Peyer's patch (tissue), 4 donors: ENCODE results near the gene MXRA7. TPM values are rescaled to one million over a fixed set of nuclear protein-coding genes. Genes with fewer than 3 reads are reported as not detected.
A peak's percentile ranks its signal among the peaks of the same experiment; 100 is the strongest.

ENCODE experiments used
- DNase-seq, 3 donors: peaks; one replicate each; pipeline ENCODE4 v3.0.0-alpha.2; 2017 to 2019
- H3K27ac ChIP-seq, 4 donors: fragments of 200-600 bp; sonication (generic); one replicate each; pipeline ENCODE4 v1.5.1; 2016 to 2019
- H3K27me3 ChIP-seq, 2 donors: fragments of 200-600 bp; sonication (generic); one replicate each; pipeline ENCODE4 v1.5.1; 2019
- H3K36me3 ChIP-seq, 3 donors: fragments of 200-600 bp; sonication (generic); one replicate each; pipeline ENCODE4 v1.5.1; 2016 to 2019
- H3K4me1 ChIP-seq, 4 donors: fragments of 200-600 bp; sonication (generic); one replicate each; pipeline ENCODE4 v1.5.1; 2016 to 2019
- H3K4me3 ChIP-seq, 4 donors: fragments of 200-600 bp; sonication (generic); 1 replicate in 3 of 4; 2 replicates in 1 of 4; pipeline ENCODE4 v1.5.1; 2016 to 2019; ENCODE audit warnings: mild to moderate bottlenecking in 1 of 4
- H3K9me3 ChIP-seq, 4 donors: fragments of 200-600 bp; sonication (generic); one replicate each; pipeline ENCODE4 v1.5.1; 2016 to 2019; ENCODE audit warnings: mild to moderate bottlenecking in 1 of 4
- CTCF ChIP-seq, 6 experiments: fragments of 450-650 bp in 4 of 6; fragments of 200-600 bp in 2 of 6; sonication (generic) in 1 of 6; IDR thresholded peaks; one replicate each; pipeline ENCODE4 v1.5.1; 2017 to 2019; ENCODE audit warnings: antibody characterized with exemption in 6 of 6, mild to moderate bottlenecking in 3 of 6, moderate library complexity in 1 of 6
- POLR2A ChIP-seq, 2 donors: fragments of 450-650 bp; IDR thresholded peaks; one replicate each; pipeline ENCODE4 v1.5.1; 2017; ENCODE audit warnings: antibody characterized with exemption in 2 of 2, mild to moderate bottlenecking in 2 of 2, moderate library complexity in 2 of 2
- total RNA-seq, 4 donors: library from RNA; depleted of rRNA; stranded (reverse); fragments of >200 nt; gene quantifications; one replicate each; pipeline ENCODE4 v1.1.0, GENCODE V29; 2016

The MXRA7 gene
- total RNA-seq, 4 donors from 2014 or later = 9.1 to 27.3 (median 23.4) TPM

DNA sequence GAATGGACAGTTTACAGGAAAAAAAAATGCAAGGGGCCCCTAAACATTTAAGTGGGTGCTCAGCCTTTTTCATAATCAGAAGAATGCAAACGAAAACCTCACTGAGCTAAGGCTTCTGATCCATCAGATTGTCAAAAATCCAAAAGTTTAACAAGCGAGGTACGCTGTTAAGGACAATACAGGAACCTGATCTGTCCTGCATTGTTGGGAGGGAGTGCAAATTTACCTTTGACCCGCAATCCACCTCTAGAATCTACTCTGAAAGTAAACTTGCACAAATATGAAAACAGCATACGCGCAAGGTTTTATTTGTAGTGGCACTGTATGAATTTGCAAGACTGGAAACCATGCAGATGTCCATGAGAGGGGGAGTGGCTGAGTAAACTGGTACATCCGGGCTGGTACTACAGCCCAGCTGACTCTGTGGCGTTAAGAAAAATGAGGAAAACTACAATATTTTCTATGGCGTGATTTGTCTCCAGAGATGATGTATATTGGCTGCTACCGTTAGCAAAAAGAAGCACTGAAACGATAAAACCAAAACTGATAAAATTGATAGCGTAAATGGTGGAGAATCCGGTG, 38.4 kb downstream of the MXRA7 start:
- H3K27me3 ChIP-seq = no peaks in the 10 kb centered on the region
- no peaks in the 10 kb centered on the region for H3K36me3 ChIP-seq
- peak overlapping the region; percentile 47 to 75 (median 59) for H3K4me3 ChIP-seq
- DNase-seq = no peak
- H3K4me1 ChIP-seq = peaks cover 0 to 4% (median 2%) of the 10 kb centered on the region in 4 donors
- no peaks in the 10 kb centered on the region for H3K9me3 ChIP-seq
- peak overlapping the region; percentile 72 to 93 (median 87) for H3K27ac ChIP-seq
- TF ChIP-seq POLR2A (IDR thresholded peaks at IDR 0.05) (no peak), CTCF (IDR thresholded peaks at IDR 0.05) (no peak)

DNA sequence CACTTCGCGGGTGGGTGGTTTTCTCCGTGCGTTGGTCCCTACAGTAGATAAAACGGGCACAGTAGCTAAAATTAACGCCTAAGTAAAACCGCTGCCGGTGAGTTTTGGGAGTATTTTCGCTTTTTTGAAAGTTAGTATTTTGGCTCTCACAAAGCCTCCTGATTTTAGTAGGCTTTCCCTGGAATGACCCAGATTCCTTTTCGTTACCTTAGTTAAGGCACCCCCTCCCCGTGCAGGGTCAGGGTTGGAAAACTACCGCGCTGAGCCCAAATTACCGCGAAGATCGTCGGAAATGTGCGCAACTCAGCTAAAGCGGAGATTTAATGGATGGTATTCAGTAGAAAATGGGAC, 38.9 kb downstream of the MXRA7 start:
- H3K4me1 ChIP-seq = peaks cover 0 to 4% (median 2%) of the 10 kb centered on the region in 4 donors
- H3K9me3 ChIP-seq = no peaks in the 10 kb centered on the region
- peak overlapping the region; percentile 72 to 93 (median 87) for H3K27ac ChIP-seq
- H3K4me3 ChIP-seq = peak overlapping the region; percentile 47 to 75 (median 59)
- DNase-seq = no peak
- TF ChIP-seq POLR2A (IDR thresholded peaks at IDR 0.05) (peak; percentile 59 to 76), CTCF (IDR thresholded peaks at IDR 0.05) (peak in 2 of 6 experiments; percentile 27 to 31)
- no peaks in the 10 kb centered on the region for H3K36me3 ChIP-seq
- no peaks in the 10 kb centered on the region for H3K27me3 ChIP-seq

- Histone ChIP-seq H3K36me3 (no peaks in the 10 kb centered on the region), H3K9me3 (no peaks in the 10 kb centered on the region), H3K27me3 (no peaks in the 10 kb centered on the region), H3K4me3 (peak overlapping the region; percentile 47 to 75 (median 59)), H3K4me1 (peaks cover 0 to 4% (median 2%) of the 10 kb centered on the region in 4 donors), H3K27ac (peak overlapping the region; percentile 76 to 93 (median 87))
- TF ChIP-seq CTCF (IDR thresholded peaks at IDR 0.05) (no peak), POLR2A (IDR thresholded peaks at IDR 0.05) (peak in 1 of 2 donors; percentile 6)
- DNase-seq = peak; percentile 99 to 100 (median 100)
These were observed 39.4 kb downstream of the MXRA7 start for GRCh38 chr17:76671123-76671911.

GRCh38 chr17:76670718-76671122, 40.0 kb downstream of the MXRA7 start:
- peak overlapping the region in 2 of 4 donors; percentile 48 to 75 for H3K4me3 ChIP-seq

More at GRCh38 chr17:76670718-76671122, 40.0 kb downstream of the MXRA7 start:
- H3K9me3 ChIP-seq = no peaks in the 10 kb centered on the region
- no peaks in the 10 kb centered on the region for H3K27me3 ChIP-seq
- no peak for DNase-seq
- TF ChIP-seq CTCF (IDR thresholded peaks at IDR 0.05) (peak in 2 of 6 experiments; percentile 8 to 11), POLR2A (IDR thresholded peaks at IDR 0.05) (no peak)
- peaks cover 0 to 4% (median 2%) of the 10 kb centered on the region in 4 donors for H3K4me1 ChIP-seq
- H3K36me3 ChIP-seq = no peaks in the 10 kb centered on the region
- H3K27ac ChIP-seq = peak overlapping the region; percentile 76 to 93 (median 87)
